ENCODE measurements around the gene DNAJC7. TPM values are rescaled to one million over a fixed set of nuclear protein-coding genes. Genes with fewer than 3 reads are reported as not detected.

Gene DNAJC7
- total and polyA plus RNA-seq, 9 of the 15 experiments (the other 6 are each of a cell fraction or from before 2014, with no cell fraction given), result 85.8 to 262 (median 157) TPM

DNA sequence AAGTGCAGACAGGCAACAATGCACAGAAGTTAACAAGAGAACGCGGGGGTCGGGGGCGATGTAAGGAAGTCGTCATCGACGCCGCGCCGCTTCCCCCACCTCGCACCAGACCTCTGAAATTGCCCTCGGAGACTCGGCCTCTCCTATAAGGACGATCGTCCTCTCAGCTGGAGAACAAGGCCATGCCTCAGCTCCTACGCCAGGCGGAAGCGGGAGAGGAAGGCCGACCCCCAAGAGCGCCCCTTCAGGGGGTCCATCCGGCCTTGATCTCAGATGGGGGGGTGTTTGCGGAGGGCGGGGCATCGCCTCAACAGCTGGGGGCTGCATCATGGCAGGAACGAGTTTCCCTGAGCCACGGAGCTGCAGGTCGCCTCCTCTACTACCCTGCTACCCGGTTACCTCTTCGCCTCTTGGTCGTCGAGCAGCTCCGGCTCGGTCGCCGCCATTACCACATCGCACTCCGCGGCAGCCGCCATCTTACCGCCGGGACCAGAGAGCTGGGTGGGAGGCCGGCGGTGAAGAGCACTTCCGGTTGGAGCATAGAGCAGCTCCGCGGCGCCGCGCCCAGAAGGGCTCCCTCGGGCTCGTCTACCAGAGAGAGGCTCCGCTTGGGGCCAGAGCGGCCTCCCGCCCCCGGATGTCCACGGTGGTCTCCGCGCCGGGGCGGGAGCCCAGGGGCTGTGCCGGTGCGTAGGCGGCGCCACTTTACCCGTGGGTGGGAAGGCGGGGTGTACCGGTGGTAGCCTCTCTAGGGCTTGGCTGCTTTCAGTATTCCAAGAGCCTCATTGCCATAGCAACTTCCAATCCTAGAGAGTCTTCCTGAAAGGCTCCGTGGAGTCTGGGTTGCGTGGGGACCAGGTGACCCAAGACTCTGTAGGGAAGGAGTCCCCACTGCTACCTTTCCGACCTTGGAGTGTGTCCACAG lies at the start of gene DNAJC7 (continued):
- TF ChIP-seq SAP30 (IDR thresholded peaks at IDR 0.05; ENCODE audit: borderline replicate concordance, insufficient read depth, low read depth, low read length, poor library complexity, severe bottlenecking), result peak; percentile 64
- TF ChIP-seq, protein P1, sequence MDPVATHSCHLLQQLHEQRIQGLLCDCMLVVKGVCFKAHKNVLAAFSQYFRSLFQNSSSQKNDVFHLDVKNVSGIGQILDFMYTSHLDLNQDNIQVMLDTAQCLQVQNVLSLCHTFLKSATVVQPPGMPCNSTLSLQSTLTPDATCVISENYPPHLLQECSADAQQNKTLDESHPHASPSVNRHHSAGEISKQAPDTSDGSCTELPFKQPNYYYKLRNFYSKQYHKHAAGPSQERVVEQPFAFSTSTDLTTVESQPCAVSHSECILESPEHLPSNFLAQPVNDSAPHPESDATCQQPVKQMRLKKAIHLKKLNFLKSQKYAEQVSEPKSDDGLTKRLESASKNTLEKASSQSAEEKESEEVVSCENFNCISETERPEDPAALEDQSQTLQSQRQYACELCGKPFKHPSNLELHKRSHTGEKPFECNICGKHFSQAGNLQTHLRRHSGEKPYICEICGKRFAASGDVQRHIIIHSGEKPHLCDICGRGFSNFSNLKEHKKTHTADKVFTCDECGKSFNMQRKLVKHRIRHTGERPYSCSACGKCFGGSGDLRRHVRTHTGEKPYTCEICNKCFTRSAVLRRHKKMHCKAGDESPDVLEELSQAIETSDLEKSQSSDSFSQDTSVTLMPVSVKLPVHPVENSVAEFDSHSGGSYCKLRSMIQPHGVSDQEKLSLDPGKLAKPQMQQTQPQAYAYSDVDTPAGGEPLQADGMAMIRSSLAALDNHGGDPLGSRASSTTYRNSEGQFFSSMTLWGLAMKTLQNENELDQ (CRISPR knock-in tag; IDR thresholded peaks at IDR 0.05; ENCODE audit: borderline replicate concordance), result no peak
- peak; percentile 86 for TF ChIP-seq PHF8 (IDR thresholded peaks at IDR 0.05; ENCODE audit: borderline replicate concordance, low read length)
- peak in 1 of 2 experiments; percentile 80; a peak in 2 of 4 replicates for TF ChIP-seq TEAD1 (CRISPR knock-in tag; IDR thresholded peaks at IDR 0.05)
- peak; percentile 96 to 99 (median 99) for TF ChIP-seq YY1 (IDR thresholded peaks at IDR 0.05; ENCODE audit: borderline replicate concordance in 1 of 3, control insufficient read depth in 1 of 3, extremely low read depth in 1 of 3, insufficient read depth in 3 of 3, insufficient read length in 1 of 3, insufficient replicate concordance in 2 of 3, low read depth in 1 of 3, low read length in 2 of 3)
- TF ChIP-seq NR4A1 (CRISPR knock-in tag; IDR thresholded peaks at IDR 0.05), result 0 out of 2 replicates have a peak, but pooled peaks have one; percentile 28
- no peak for TF ChIP-seq NR4A1 (tag; IDR thresholded peaks at IDR 0.05)
- peak; percentile 95 for TF ChIP-seq TBP (optimal IDR thresholded peaks at IDR 0.05; ENCODE audit: low read depth, low read length)
- TF ChIP-seq TFAP4 (CRISPR knock-in tag; IDR thresholded peaks at IDR 0.05; ENCODE audit: borderline replicate concordance), result peak; percentile 73
- TF ChIP-seq GABPB1 (CRISPR knock-in tag; IDR thresholded peaks at IDR 0.05), result peak; percentile 95
- TF ChIP-seq, protein P2, sequence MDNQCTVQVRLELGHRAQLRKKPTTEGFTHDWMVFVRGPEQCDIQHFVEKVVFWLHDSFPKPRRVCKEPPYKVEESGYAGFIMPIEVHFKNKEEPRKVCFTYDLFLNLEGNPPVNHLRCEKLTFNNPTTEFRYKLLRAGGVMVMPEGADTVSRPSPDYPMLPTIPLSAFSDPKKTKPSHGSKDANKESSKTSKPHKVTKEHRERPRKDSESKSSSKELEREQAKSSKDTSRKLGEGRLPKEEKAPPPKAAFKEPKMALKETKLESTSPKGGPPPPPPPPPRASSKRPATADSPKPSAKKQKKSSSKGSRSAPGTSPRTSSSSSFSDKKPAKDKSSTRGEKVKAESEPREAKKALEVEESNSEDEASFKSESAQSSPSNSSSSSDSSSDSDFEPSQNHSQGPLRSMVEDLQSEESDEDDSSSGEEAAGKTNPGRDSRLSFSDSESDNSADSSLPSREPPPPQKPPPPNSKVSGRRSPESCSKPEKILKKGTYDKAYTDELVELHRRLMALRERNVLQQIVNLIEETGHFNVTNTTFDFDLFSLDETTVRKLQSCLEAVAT (IDR thresholded peaks at IDR 0.05), result peak; percentile 11 to 74; a peak in 2 of 4 replicates
- peak; percentile 31; the same call in 1 of the 2 replicates for TF ChIP-seq LCOR (CRISPR knock-in tag; IDR thresholded peaks at IDR 0.05)
- 0 out of 2 replicates have a peak, but pooled peaks have one; percentile 45 for TF ChIP-seq THAP7 (CRISPR knock-in tag; IDR thresholded peaks at IDR 0.05)
- peak; percentile 93 for TF ChIP-seq ETV1 (tag; conservative IDR thresholded peaks at IDR 0.05; ENCODE audit: low read depth)
- TF ChIP-seq CBX1 (IDR thresholded peaks at IDR 0.05; ENCODE audit: low read depth), result 0 out of 2 replicates have a peak, but pooled peaks have one; percentile 24
- peak; percentile 98 for TF ChIP-seq NFRKB (IDR thresholded peaks at IDR 0.05; ENCODE audit: low read depth)
- TF ChIP-seq ZNF507 (tag; conservative IDR thresholded peaks at IDR 0.05), result no peak
- TF ChIP-seq RFX1 (IDR thresholded peaks at IDR 0.05), result peak; percentile 94
- peak; percentile 91 for TF ChIP-seq POLR2AphosphoS5 (IDR thresholded peaks at IDR 0.05; ENCODE audit: control insufficient read depth, insufficient read depth, low read depth, low read length)
- peak; percentile 54 for TF ChIP-seq SOX6 (IDR thresholded peaks at IDR 0.05)
